Lung (tissue), 12 donors: ENCODE data around the gene SHANK3. TPM values are rescaled to one million over a fixed set of nuclear protein-coding genes. Genes with fewer than 3 reads are reported as not detected.

ENCODE experiments used
- ATAC-seq: fragments of 200-7000 bp; cut with Tn5 transposase; one replicate; pipeline ENCODE4 v1.9.1; 2020; ENCODE audit warnings: moderate number of reproducible peaks; ENCODE audit not compliant: insufficient read depth, low FRiP score
- DNase-seq, 3 donors: peaks; one replicate each; pipeline ENCODE4 v3.0.0-alpha.2; 2013 to 2017
- H3K27ac ChIP-seq, 2 donors: one replicate each; pipeline ENCODE4 v1.5.1; 2013; ENCODE audit warnings: mild to moderate bottlenecking in 2 of 2, moderate library complexity in 2 of 2, control low read depth in 1 of 2, inconsistent platforms in 1 of 2, low read depth in 1 of 2, low read length in 1 of 2
- H3K27me3 ChIP-seq, 3 donors: one replicate each; pipeline ENCODE4 v1.5.1; 2013; ENCODE audit warnings: low read length in 2 of 3; ENCODE audit not compliant: control insufficient read depth in 3 of 3, insufficient read depth in 3 of 3
- H3K36me3 ChIP-seq, 4 donors: one replicate each; pipeline ENCODE4 v1.5.1; 2013; ENCODE audit warnings: low read length in 4 of 4, mild to moderate bottlenecking in 1 of 4, moderate library complexity in 1 of 4; ENCODE audit not compliant: control insufficient read depth in 4 of 4, insufficient read depth in 4 of 4
- H3K4me1 ChIP-seq, 5 donors: one replicate each; pipeline ENCODE4 v1.5.1; 2013; ENCODE audit warnings: low read length in 5 of 5, mild to moderate bottlenecking in 2 of 5, moderate library complexity in 1 of 5; ENCODE audit not compliant: control insufficient read depth in 5 of 5, insufficient read depth in 5 of 5
- H3K4me3 ChIP-seq: one replicate; pipeline ENCODE4 v1.5.1; 2013; ENCODE audit warnings: mild to moderate bottlenecking, control low read depth, moderate library complexity
- H3K9ac ChIP-seq, 2 donors: one replicate each; pipeline ENCODE4 v1.5.1; 2013; ENCODE audit warnings: low read length in 2 of 2, control low read depth in 1 of 2; ENCODE audit not compliant: insufficient read depth in 1 of 2
- H3K9me3 ChIP-seq, 4 donors: one replicate each; pipeline ENCODE4 v1.5.1; 2013; ENCODE audit warnings: low read length in 3 of 4, mild to moderate bottlenecking in 1 of 4, moderate library complexity in 1 of 4; ENCODE audit not compliant: control insufficient read depth in 4 of 4, insufficient read depth in 3 of 4
- WGBS, 2 donors: extraction: QIAGEN DNeasy Blood & Tissue Kit; methylation state at CpG; one replicate each; pipeline ENCODE4 v1.1.7; 2013; 5-methylcytosine and 5-hydroxymethylcytosine counted together
- polyA plus RNA-seq, 2 donors: library from polyadenylated mRNA; stranded (reverse); fragments of 200-250 nt; gene quantifications; one replicate each; pipeline ENCODE4 v1.2.1, GENCODE V29; 2013
- total RNA-seq, 2 donors: library from RNA; depleted of rRNA in 1 of 2; stranded (reverse); fragments of >200 nt in 1 of 2; gene quantifications; one replicate each; pipeline ENCODE4 v1.2.1, GENCODE V29; 2014 to 2021
- TF ChIP-seq, protein P1 (sequence below): IDR thresholded peaks from 2 replicates; pipeline ENCODE4 v1.5.1; 2012; ENCODE audit warnings: mild to moderate bottlenecking; ENCODE audit errors: control extremely low read depth, extremely low read depth
- donor health status: control.
- donor health status: control.
- donor health status: Bipolar disorder and iron deficiency.
- donor health status: healthy.
- donor health status: DM: yes; HTN: yes; CAD: no.

Gene SHANK3
- total and polyA plus RNA-seq, 4 donors = 15.5 to 44.0 (median 22.8) TPM

GRCh38 chr22:50683086-50683993, 10.7 kb downstream of the SHANK3 start:
- Histone ChIP-seq H3K4me3 (no peak overlapping the region), H3K36me3 (peaks cover 0 to 9% (median under 1%) of the 10 kb centered on the region in 4 donors), H3K9ac (no peak overlapping the region), H3K4me1 (peaks cover 0 to 2% (median 0%) of the 10 kb centered on the region in 5 donors), H3K9me3 (no peaks in the 10 kb centered on the region), H3K27ac (peak overlapping the region in 1 of 2 donors; percentile 4), H3K27me3 (no peaks in the 10 kb centered on the region)
- 92 to 94% methylated on average over 21 of the region's 21 CpGs for WGBS, 2 donors
- ATAC-seq (no peak), DNase-seq (no peak)
- TF ChIP-seq, protein P1, sequence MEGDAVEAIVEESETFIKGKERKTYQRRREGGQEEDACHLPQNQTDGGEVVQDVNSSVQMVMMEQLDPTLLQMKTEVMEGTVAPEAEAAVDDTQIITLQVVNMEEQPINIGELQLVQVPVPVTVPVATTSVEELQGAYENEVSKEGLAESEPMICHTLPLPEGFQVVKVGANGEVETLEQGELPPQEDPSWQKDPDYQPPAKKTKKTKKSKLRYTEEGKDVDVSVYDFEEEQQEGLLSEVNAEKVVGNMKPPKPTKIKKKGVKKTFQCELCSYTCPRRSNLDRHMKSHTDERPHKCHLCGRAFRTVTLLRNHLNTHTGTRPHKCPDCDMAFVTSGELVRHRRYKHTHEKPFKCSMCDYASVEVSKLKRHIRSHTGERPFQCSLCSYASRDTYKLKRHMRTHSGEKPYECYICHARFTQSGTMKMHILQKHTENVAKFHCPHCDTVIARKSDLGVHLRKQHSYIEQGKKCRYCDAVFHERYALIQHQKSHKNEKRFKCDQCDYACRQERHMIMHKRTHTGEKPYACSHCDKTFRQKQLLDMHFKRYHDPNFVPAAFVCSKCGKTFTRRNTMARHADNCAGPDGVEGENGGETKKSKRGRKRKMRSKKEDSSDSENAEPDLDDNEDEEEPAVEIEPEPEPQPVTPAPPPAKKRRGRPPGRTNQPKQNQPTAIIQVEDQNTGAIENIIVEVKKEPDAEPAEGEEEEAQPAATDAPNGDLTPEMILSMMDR = no peak

DNA sequence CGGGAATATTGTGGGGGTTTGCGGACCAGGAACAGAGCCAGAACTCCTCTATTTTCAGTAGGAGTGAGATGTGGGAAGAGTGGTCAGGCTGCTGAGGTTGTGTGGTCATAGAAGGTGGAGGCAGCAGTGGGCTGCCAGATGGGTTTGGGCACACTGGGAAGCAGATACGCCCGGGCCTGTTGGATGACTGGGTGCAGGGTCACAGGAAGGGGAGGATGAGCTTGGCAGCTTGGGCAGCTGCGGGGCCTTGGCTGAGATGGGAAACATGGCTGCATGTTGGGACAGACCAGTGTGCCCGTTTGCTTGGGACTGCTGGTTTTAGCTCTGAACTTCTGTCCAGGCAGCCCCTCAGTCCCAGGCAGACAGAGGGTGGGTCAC, 11.4 kb downstream of the SHANK3 start:
- Histone ChIP-seq H3K36me3 (peaks cover 0 to 3% (median under 1%) of the 10 kb centered on the region in 4 donors), H3K4me3 (no peak overlapping the region), H3K27ac (peak overlapping the region in 1 of 2 donors; percentile 4), H3K9me3 (no peaks in the 10 kb centered on the region), H3K9ac (no peak overlapping the region), H3K4me1 (peaks cover 0 to 2% (median 0%) of the 10 kb centered on the region in 5 donors), H3K27me3 (no peaks in the 10 kb centered on the region)
- DNase-seq (no peak), ATAC-seq (no peak)
- 72 to 80% methylated on average over 6 of the region's 6 CpGs for WGBS, 2 donors
- TF ChIP-seq, protein P1 = no peak

DNA sequence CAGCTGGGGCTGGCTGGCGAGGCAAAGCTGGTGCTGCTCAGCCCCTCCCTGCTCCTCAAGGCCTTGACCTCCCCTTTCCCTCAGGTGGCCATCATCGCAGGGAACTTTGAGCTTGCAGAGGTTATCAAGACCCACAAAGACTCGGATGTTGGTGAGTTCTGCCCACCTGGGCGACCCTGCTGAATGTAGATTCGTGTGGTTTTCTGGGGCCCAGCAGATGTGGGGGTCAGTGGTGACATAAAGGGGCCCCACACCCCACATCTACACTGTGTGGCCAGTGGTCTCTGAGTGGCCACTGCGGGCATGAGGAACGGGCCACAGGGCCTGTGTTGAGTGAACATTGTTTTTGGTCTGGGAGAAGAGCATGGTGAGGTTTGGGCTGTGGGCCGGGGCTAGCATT, 11.9 kb downstream of the SHANK3 start:
- H3K27ac ChIP-seq = no peak overlapping the region
- ATAC-seq = no peak
- H3K27me3 ChIP-seq = no peaks in the 10 kb centered on the region
- TF ChIP-seq, protein P1 = no peak
- peaks cover 0 to 2% (median 0%) of the 10 kb centered on the region in 4 donors for H3K36me3 ChIP-seq
- no peaks in the 10 kb centered on the region for H3K9me3 ChIP-seq
- no peak overlapping the region for H3K9ac ChIP-seq
- H3K4me3 ChIP-seq = no peak overlapping the region
- DNase-seq = no peak
- 82 to 86% methylated on average over 8 of the region's 8 CpGs for WGBS, 2 donors
- peaks cover 0 to 2% (median 0%) of the 10 kb centered on the region in 5 donors for H3K4me1 ChIP-seq
